ENCODE measurements around the gene LSMEM2.

DNA sequence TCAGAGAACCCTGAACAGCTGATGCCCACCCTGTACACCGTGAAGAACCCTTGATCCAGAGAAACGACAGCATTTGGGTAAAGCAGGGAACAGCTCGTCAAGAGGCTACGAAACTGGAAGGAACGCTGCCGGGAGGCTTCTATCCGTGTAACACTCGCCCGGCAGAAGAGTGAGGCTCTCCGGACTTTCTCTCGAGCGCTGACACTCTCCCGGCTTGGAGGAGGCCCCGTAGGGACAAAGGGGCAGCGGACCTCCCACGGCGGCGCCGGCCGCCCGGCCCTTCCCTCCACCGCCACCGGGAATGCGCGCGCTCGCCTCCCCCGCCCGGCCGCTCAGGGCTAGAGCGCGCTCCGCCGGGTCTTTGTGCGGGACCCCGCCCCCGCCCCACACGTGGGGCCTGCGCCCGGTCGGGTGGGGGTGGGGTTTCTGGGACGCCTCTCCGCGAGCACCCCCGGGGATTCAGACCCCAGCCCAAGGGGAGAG is 42.0 kb downstream of the LSMEM2 start:
- TF ChIP-seq, protein P1, sequence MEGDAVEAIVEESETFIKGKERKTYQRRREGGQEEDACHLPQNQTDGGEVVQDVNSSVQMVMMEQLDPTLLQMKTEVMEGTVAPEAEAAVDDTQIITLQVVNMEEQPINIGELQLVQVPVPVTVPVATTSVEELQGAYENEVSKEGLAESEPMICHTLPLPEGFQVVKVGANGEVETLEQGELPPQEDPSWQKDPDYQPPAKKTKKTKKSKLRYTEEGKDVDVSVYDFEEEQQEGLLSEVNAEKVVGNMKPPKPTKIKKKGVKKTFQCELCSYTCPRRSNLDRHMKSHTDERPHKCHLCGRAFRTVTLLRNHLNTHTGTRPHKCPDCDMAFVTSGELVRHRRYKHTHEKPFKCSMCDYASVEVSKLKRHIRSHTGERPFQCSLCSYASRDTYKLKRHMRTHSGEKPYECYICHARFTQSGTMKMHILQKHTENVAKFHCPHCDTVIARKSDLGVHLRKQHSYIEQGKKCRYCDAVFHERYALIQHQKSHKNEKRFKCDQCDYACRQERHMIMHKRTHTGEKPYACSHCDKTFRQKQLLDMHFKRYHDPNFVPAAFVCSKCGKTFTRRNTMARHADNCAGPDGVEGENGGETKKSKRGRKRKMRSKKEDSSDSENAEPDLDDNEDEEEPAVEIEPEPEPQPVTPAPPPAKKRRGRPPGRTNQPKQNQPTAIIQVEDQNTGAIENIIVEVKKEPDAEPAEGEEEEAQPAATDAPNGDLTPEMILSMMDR (IDR thresholded peaks at IDR 0.05; ENCODE audit: insufficient read depth, low read length, poor library complexity, severe bottlenecking): no peak
- TF ChIP-seq EZH2phosphoT487 (conservative IDR thresholded peaks at IDR 0.05; ENCODE audit: low read length): no peak
